OCI-LY7 (cell line): Measurements from ENCODE around the gene ZSCAN22. TPM values are rescaled to one million over a fixed set of nuclear protein-coding genes. Genes with fewer than 3 reads are reported as not detected.

Source experiments
- BruUV-seq: library from RNA; stranded (reverse); fragments of 400-500 nt; replicated peaks from 2 replicates; lab custom pipeline; 2021; lab: Mats Ljungman, UMichigan
- CTCF ChIA-PET: fragments of 300-600 bp; sonication (Branson Sonifier 250); formaldehyde crosslinking; loops from one replicate; lab custom pipeline; 2022; ENCODE audit warnings: antibody characterized with exemption; ENCODE audit not compliant: unreplicated experiment; lab: Charles Lee
- POLR2A ChIA-PET: fragments of 300-600 bp; sonication (Branson Sonifier 250); formaldehyde crosslinking; loops from one replicate; lab custom pipeline; 2022; ENCODE audit warnings: antibody characterized with exemption; lab: Charles Lee
- DNase-seq: peaks from one replicate; pipeline ENCODE4 v3.0.0-alpha.2; 2015; ENCODE audit warnings: low spot score
- H2AFZ ChIP-seq: fragments of 200-600 bp; sonication (generic), shearing (Covaris generic); 2 replicates; pipeline ENCODE4 v1.6.1; 2014; ENCODE audit warnings: mild to moderate bottlenecking, antibody characterized with exemption, low read length, moderate library complexity
- H3K27ac ChIP-seq: fragments of 200-600 bp; sonication (generic); 2 replicates; pipeline ENCODE4 v1.5.1; 2014; ENCODE audit warnings: mixed run types, low read depth, mild to moderate bottlenecking, moderate library complexity, low read length, inconsistent platforms; ENCODE audit not compliant: poor library complexity, severe bottlenecking
- H3K36me3 ChIP-seq: fragments of 200-600 bp; sonication (generic); 2 replicates; pipeline ENCODE4 v1.6.1; 2014; ENCODE audit warnings: mild to moderate bottlenecking, antibody characterized with exemption, low read length, moderate library complexity, mixed read lengths; ENCODE audit not compliant: insufficient read depth
- H3K4me1 ChIP-seq: fragments of 200-600 bp; sonication (generic); 2 replicates; pipeline ENCODE4 v1.5.1; 2014; ENCODE audit warnings: mild to moderate bottlenecking, low read length; ENCODE audit not compliant: insufficient read depth, poor library complexity, severe bottlenecking
- H3K4me2 ChIP-seq: fragments of 200-600 bp; sonication (generic); 2 replicates; pipeline ENCODE4 v1.6.1; 2014; ENCODE audit warnings: mild to moderate bottlenecking, low read length
- H3K4me3 ChIP-seq: fragments of 200-600 bp; sonication (generic); 2 replicates; pipeline ENCODE4 v1.5.1; 2014; ENCODE audit warnings: mild to moderate bottlenecking, low read depth, low read length; ENCODE audit not compliant: poor library complexity, severe bottlenecking
- H3K79me2 ChIP-seq: fragments of 200-600 bp; sonication (generic); 2 replicates; pipeline ENCODE4 v1.6.1; 2016; ENCODE audit warnings: low read depth, mild to moderate bottlenecking, low read length, moderate library complexity, mixed read lengths; ENCODE audit not compliant: insufficient read depth
- H3K9me2 ChIP-seq: fragments of 200-600 bp; sonication (generic); 2 replicates; pipeline ENCODE4 v1.6.1; 2016; ENCODE audit warnings: mild to moderate bottlenecking, low read length, mixed read lengths; ENCODE audit not compliant: insufficient read depth
- H3K9me3 ChIP-seq: fragments of 200-600 bp; sonication (generic); 2 replicates; pipeline ENCODE4 v1.6.1; 2014; ENCODE audit warnings: mild to moderate bottlenecking, mixed run types, low read length, mixed read lengths
- H4K20me1 ChIP-seq: fragments of 200-600 bp; sonication (generic); 2 replicates; pipeline ENCODE4 v1.6.1; 2014; ENCODE audit warnings: mild to moderate bottlenecking, antibody characterized with exemption, low read length, moderate library complexity, mixed read lengths; ENCODE audit not compliant: insufficient read depth
- EZH2phosphoT487 ChIP-seq: fragments of 200-600 bp; sonication (generic); IDR thresholded peaks from 2 replicates; pipeline ENCODE4 v1.6.1; 2018; ENCODE audit warnings: low read depth, borderline replicate concordance, mild to moderate bottlenecking, mixed run types, antibody characterized with exemption, low read length, moderate library complexity, mixed read lengths
- intact Hi-C: fragments of 100-400 bp; cut with micrococcal nuclease; formaldehyde crosslinking; loops from one replicate; pipeline ENCODE4 v1.10.0; 2022; ENCODE audit not compliant: unreplicated experiment
- total RNA-seq, 2 experiments: library from RNA; depleted of rRNA in 1 of 2; stranded (reverse); fragments of >200 nt in 1 of 2; shearing (Covaris generic) in 1 of 2; gene quantifications; 2 replicates each; pipeline ENCODE4 v1.2.3, GENCODE V29; 2014 to 2022
- TF ChIP-seq, protein P1 (sequence below): fragments of 200-600 bp; sonication (generic); conservative IDR thresholded peaks from 2 replicates; pipeline ENCODE4 v1.5.1; 2014; ENCODE audit warnings: mild to moderate bottlenecking, antibody characterized with exemption, low read length, moderate library complexity, mixed read lengths

Gene ZSCAN22
- total RNA-seq, 2 experiments from 2014 or later, result 3.3 to 3.7 TPM

DNA sequence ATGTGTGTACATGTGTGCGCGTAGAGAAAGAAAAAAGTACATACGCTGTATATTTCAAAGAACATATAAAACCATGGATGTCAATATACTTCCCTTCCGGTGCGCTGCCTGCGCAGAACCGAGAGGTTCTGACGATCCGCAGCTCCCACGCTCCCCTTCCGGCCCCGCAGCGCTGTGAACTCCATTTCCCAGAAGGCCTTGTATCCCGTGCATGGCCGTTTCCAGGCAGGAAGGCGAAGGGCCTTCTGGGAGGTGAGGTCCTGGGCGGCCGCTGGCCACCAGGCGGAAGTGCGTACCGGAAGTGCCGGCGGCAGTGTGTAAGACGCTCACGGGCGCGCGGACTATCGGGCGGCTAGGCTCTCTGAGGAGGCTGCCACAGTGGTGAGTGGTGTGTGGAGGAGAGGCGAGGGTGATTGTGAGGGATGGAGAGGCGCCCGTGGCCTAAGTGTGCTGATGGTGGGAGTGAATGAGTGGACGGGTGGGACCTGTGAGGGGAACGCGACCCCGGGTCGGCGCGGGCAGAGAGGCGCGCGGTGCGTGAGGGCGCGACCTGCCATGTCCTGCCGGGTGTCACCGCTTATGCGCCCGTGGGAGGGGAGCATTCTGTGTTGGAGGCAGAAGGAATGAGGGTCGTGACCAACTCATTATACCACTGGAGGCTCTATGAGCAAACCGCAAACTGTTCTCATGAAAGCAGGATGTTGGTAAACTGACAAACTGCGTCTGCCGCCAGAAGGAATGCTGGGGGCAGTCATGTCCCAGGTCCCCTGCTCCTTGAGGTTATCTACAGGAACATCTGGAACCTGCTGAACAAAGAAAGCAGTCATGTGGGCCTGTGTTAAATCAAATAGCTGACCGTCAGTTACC is 21.5 kb upstream of the ZSCAN22 start, which contains the start of gene ERVK3-1:
Gene ERVK3-1 (plus strand): TSS at position 313 of the 867 bp plus-strand sequence. CDS start 6,792 bp downstream, outside the sequence.
- ChIA-PET POLR2A (interaction anchor here (1.0 to 1.5 kb wide), 2 partner anchors 8 to 21 kb away, joined by 3 to 4 read pairs; partner anchors contain the start of gene ZSCAN22), CTCF (no interaction called here)
- H3K36me3 ChIP-seq, result peaks cover 79% of the 10 kb centered on the region
- peak within 1 kb of the TSS; percentile 89 for H2AFZ ChIP-seq
- H3K9me3 ChIP-seq, result peaks cover 15% of the 10 kb centered on the region; the same call in 1 of the 2 replicates
- peak within 1 kb of the TSS; percentile 77 for H3K4me2 ChIP-seq
- peak; percentile 98 for DNase-seq
- peaks cover 15% of the 10 kb centered on the region for H3K4me1 ChIP-seq
- no peaks in the 10 kb centered on the region for H3K9me2 ChIP-seq
- intact Hi-C loops, result loop anchor here (1.0 to 2.0 kb wide), 5 partner anchors 22 to 122 kb away; partner anchors contain the start of genes ZNF274, ZNF544, ZNF8 and ZNF837
- H3K79me2 ChIP-seq, result peaks cover 18% of the 10 kb centered on the region
- no TSS peak for BruUV-seq
- peak within 1 kb of the TSS; percentile 46 for H3K27ac ChIP-seq
- peak within 1 kb of the TSS; percentile 94 for H3K4me3 ChIP-seq
- TF ChIP-seq EZH2phosphoT487, result no peak
- TF ChIP-seq, protein P1, sequence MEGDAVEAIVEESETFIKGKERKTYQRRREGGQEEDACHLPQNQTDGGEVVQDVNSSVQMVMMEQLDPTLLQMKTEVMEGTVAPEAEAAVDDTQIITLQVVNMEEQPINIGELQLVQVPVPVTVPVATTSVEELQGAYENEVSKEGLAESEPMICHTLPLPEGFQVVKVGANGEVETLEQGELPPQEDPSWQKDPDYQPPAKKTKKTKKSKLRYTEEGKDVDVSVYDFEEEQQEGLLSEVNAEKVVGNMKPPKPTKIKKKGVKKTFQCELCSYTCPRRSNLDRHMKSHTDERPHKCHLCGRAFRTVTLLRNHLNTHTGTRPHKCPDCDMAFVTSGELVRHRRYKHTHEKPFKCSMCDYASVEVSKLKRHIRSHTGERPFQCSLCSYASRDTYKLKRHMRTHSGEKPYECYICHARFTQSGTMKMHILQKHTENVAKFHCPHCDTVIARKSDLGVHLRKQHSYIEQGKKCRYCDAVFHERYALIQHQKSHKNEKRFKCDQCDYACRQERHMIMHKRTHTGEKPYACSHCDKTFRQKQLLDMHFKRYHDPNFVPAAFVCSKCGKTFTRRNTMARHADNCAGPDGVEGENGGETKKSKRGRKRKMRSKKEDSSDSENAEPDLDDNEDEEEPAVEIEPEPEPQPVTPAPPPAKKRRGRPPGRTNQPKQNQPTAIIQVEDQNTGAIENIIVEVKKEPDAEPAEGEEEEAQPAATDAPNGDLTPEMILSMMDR, result no peak
- H4K20me1 ChIP-seq, result no peaks in the 10 kb centered on the region

DNA sequence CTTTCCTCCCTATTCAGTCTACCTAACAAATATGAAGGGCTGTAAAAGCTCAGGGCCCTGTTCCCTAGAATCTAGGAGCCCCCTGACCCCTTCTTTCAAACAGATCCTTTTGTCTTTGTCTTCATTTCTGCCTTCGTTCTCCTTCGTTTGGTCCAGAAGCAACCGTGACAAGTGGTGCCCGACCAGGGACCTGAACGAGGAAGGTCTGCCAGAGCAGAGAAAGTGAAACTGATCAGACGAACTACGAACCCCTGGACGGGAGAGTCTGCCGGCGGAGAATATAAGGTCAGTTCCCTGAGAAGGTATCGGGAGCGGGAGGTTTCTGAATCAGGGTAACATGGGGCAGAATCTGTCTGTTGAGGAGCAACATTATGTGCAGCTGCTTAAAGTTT is 20.9 kb upstream of the ZSCAN22 start:
- DNase-seq, result no peak
- Histone ChIP-seq H3K9me3 (peaks cover 15% of the 10 kb centered on the region; the same call in 1 of the 2 replicates), H3K27ac (peak overlapping the region; percentile 46), H3K4me1 (peaks cover 15% of the 10 kb centered on the region), H3K4me2 (peak overlapping the region; percentile 77), H4K20me1 (no peaks in the 10 kb centered on the region), H3K36me3 (peaks cover 72% of the 10 kb centered on the region), H3K4me3 (peak overlapping the region; percentile 94), H3K79me2 (peaks cover 18% of the 10 kb centered on the region), H2AFZ (peak overlapping the region; percentile 89; the same call in 1 of the 2 replicates), H3K9me2 (no peaks in the 10 kb centered on the region)
- no TSS peak for BruUV-seq
- POLR2A ChIA-PET, result interaction anchor here (1.1 to 1.5 kb wide), 2 partner anchors 9 to 21 kb away, joined by 3 to 4 read pairs; partner anchors contain the start of gene ZSCAN22
- CTCF ChIA-PET, result no interaction called here
- TF ChIP-seq, protein P1, result no peak
- TF ChIP-seq EZH2phosphoT487, result no peak
- intact Hi-C loops, result loop anchor here (1.0 to 2.0 kb wide), 5 partner anchors 21 to 123 kb away; partner anchors contain the start of genes ZNF274, ZNF544, ZNF8 and ZNF837
